SU-DHL-6 (cell line): ENCODE results near the gene OR5AR1.
"Not testable (repeated sequence)": the region's sequence is repeated elsewhere in the genome, so short reads cannot be mapped to it uniquely, and the experiment has no call there.

Source experiments
- H2AFZ ChIP-seq: fragments of 200-600 bp; sonication (generic); 2 replicates; pipeline ENCODE4 v1.6.1; 2014; ENCODE audit warnings: low read depth, mild to moderate bottlenecking, moderate library complexity, mixed read lengths, antibody characterized with exemption, low read length; ENCODE audit not compliant: severe bottlenecking
- H3F3A ChIP-seq: fragments of 200-600 bp; shearing (Covaris generic); 2 replicates; pipeline ENCODE4 v1.6.0; 2016; ENCODE audit warnings: antibody characterized with exemption, mild to moderate bottlenecking; ENCODE audit not compliant: insufficient read depth
- H3K27ac ChIP-seq: fragments of 200-600 bp; sonication (generic); 2 replicates; pipeline ENCODE4 v1.5.1; 2016; ENCODE audit warnings: low read depth, mild to moderate bottlenecking, low read length, moderate library complexity, mixed read lengths
- H3K27me3 ChIP-seq: fragments of 200-600 bp; sonication (generic), shearing (Covaris generic); 2 replicates; pipeline ENCODE4 v1.6.0; 2014; ENCODE audit warnings: mild to moderate bottlenecking, low read length
- H3K36me3 ChIP-seq: fragments of 200-600 bp; sonication (generic); 2 replicates; pipeline ENCODE4 v1.6.1; 2014; ENCODE audit warnings: mild to moderate bottlenecking, low read length, mixed read lengths
- H3K4me2 ChIP-seq: fragments of 300-600, 200-600 bp; shearing (Covaris generic), sonication (generic); 2 replicates; pipeline ENCODE4 v1.6.0; 2014; ENCODE audit warnings: low read length, low read depth, mild to moderate bottlenecking; ENCODE audit not compliant: poor library complexity, severe bottlenecking
- H3K4me3 ChIP-seq: fragments of 200-600 bp; sonication (generic); 2 replicates; pipeline ENCODE4 v1.5.1; 2014; ENCODE audit warnings: antibody characterized with exemption, low read length, mild to moderate bottlenecking, mixed read lengths; ENCODE audit not compliant: insufficient read depth, poor library complexity, severe bottlenecking
- H3K79me2 ChIP-seq: fragments of 200-600 bp; sonication (generic); 2 replicates; pipeline ENCODE4 v1.6.1; 2014; ENCODE audit warnings: mild to moderate bottlenecking, low read length, moderate library complexity; ENCODE audit not compliant: insufficient read depth
- H3K9ac ChIP-seq: fragments of 200-600 bp; sonication (generic); 2 replicates; pipeline ENCODE4 v1.7.0; 2014; ENCODE audit warnings: mild to moderate bottlenecking, low read length
- H3K9me2 ChIP-seq: fragments of 200-600 bp; sonication (generic); replicated peaks from 2 replicates; pipeline ENCODE4 v1.6.1; 2014; ENCODE audit warnings: low read length; ENCODE audit not compliant: insufficient read depth
- H3K9me3 ChIP-seq: fragments of 200-600 bp; sonication (generic); 2 replicates; pipeline ENCODE4 v1.6.1; 2014; ENCODE audit warnings: low read length, mixed read lengths; ENCODE audit not compliant: insufficient read depth
- H4K20me1 ChIP-seq: fragments of 200-600 bp; sonication (generic); 2 replicates; pipeline ENCODE4 v1.6.1; 2014; ENCODE audit warnings: low read depth, mild to moderate bottlenecking, antibody characterized with exemption, low read length, moderate library complexity, mixed read lengths
- EZH2phosphoT487 ChIP-seq: fragments of 200-600 bp; sonication (generic), shearing (Covaris generic); conservative IDR thresholded peaks from 2 replicates; pipeline ENCODE4 v1.6.1; 2018; ENCODE audit warnings: mild to moderate bottlenecking, antibody characterized with exemption, low read length, moderate library complexity, mixed read lengths
- TF ChIP-seq, protein P1 (sequence below): fragments of 200-600 bp; sonication (generic); IDR thresholded peaks from one replicate; pipeline ENCODE4 v1.5.1; 2017; ENCODE audit warnings: antibody characterized with exemption, mild to moderate bottlenecking, low read length, moderate library complexity; ENCODE audit not compliant: insufficient read depth, poor library complexity, severe bottlenecking

The OR5AR1 gene

DNA sequence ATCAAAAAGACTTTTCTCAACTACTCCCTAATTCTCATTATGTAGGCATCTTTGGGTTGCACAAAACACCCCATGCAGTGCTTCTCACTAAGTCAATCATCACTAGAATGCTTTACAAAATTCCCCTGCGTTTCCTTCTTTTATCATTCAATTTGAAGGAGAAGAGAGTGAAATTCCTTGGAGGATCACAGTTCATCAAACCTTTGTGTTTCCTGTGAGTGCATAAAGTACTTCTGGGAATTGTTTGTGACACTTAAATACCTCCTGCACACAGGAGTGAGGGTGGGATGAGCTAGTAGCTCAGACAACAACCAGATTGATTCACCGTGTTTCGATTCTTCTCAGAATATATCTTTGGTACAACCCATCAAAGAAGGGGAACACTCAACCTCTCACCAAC is 3.7 kb upstream of the OR5AR1 start:
- Histone ChIP-seq H3K79me2 (no peaks in the 10 kb centered on the region), H3K4me3 (no peak overlapping the region), H2AFZ (no peak overlapping the region), H3K9ac (no peak overlapping the region), H3K9me2 (no peaks in the 10 kb centered on the region), H4K20me1 (no peaks in the 10 kb centered on the region), H3K27me3 (no peaks in the 10 kb centered on the region), H3F3A (no peaks in the 10 kb centered on the region), H3K36me3 (no peaks in the 10 kb centered on the region), H3K4me2 (no peak overlapping the region), H3K9me3 (no peaks in the 10 kb centered on the region), H3K27ac (no peak overlapping the region)
- TF ChIP-seq, protein P1, sequence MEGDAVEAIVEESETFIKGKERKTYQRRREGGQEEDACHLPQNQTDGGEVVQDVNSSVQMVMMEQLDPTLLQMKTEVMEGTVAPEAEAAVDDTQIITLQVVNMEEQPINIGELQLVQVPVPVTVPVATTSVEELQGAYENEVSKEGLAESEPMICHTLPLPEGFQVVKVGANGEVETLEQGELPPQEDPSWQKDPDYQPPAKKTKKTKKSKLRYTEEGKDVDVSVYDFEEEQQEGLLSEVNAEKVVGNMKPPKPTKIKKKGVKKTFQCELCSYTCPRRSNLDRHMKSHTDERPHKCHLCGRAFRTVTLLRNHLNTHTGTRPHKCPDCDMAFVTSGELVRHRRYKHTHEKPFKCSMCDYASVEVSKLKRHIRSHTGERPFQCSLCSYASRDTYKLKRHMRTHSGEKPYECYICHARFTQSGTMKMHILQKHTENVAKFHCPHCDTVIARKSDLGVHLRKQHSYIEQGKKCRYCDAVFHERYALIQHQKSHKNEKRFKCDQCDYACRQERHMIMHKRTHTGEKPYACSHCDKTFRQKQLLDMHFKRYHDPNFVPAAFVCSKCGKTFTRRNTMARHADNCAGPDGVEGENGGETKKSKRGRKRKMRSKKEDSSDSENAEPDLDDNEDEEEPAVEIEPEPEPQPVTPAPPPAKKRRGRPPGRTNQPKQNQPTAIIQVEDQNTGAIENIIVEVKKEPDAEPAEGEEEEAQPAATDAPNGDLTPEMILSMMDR = no peak

DNA sequence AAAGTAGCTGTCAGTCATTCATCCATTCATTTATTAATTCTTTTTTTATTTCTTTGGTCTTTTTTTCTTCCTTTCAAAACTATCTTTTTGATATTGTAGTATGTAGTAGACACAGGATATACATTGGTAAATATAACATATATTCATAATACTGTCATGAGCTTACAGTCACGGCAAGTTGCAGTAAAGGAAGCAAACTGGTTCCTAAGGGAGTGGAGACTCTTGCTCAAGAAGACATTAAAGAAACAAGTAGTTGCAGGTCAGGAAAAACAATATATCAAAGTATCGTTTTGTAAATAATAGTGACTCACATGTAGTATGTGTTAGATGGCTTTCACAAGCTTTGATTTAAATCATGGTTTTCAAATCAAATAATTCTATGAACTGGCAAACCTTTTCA is 7.5 kb downstream of the OR5AR1 start:
- Histone ChIP-seq H3K9me3 (no peaks in the 10 kb centered on the region), H3K79me2 (no peaks in the 10 kb centered on the region), H3K9me2 (no peaks in the 10 kb centered on the region), H3F3A (no peaks in the 10 kb centered on the region), H3K27ac (no peak overlapping the region), H3K4me3 (no peak overlapping the region), H3K9ac (no peak overlapping the region), H3K27me3 (no peaks in the 10 kb centered on the region), H3K4me2 (no peak overlapping the region), H2AFZ (no peak overlapping the region), H4K20me1 (no peaks in the 10 kb centered on the region), H3K36me3 (no peaks in the 10 kb centered on the region)
- no peak for TF ChIP-seq EZH2phosphoT487
- TF ChIP-seq, protein P1 = no peak

DNA sequence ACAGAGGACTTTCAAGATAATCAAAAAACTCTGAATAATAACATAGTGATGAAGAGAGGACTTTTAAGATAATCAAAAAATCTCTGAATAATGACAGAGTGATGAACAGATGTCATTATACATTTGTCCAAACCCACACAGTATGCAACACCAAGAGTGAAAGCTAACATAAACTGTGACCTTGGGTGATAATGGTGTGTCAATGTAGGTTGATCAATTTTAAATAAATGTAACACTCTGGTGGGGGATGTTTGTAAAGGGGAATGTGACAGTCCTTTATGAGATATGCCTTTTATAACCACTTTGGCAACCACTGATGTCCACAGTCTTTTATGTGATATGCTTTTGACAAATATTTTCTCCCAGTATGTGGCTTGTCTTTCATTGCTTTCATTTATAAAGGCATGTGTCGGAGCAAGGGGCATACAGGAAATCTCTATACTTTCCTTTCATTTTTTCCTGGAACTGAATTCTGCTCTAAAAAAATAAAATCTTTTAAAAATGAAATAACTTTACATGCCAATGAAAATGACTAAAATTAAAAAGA is 25.1 kb downstream of the OR5AR1 start:
- Histone ChIP-seq H3K4me3 (no peak overlapping the region), H3K4me2 (no peak overlapping the region), H2AFZ (no peak overlapping the region), H3F3A (no peaks in the 10 kb centered on the region), H3K27me3 (no peaks in the 10 kb centered on the region), H3K9me3 (no peaks in the 10 kb centered on the region), H3K36me3 (no peaks in the 10 kb centered on the region), H4K20me1 (no peaks in the 10 kb centered on the region), H3K9ac (no peak overlapping the region), H3K9me2 (no peaks in the 10 kb centered on the region), H3K79me2 (no peaks in the 10 kb centered on the region), H3K27ac (no peak overlapping the region)
- TF ChIP-seq, protein P1 = no peak
- TF ChIP-seq EZH2phosphoT487 = no peak

DNA sequence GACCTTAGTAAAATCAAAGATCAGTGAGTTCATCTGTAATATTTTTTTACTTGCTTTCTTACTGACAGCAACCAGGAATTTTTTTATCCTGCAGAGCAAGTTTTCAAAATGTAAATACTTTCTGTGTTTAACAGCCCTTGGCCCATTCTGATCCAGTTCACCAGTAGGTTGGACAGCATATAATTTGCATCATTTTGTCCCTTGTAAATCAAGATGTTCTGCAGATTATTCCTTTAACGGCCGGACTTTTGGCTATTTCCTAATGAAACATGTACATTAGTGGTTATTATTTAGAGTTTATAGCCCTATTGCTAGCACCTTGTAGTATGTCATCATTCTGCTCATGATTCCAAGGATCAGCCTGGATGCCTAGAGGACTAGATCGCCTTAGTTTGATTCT is 27.7 kb downstream of the OR5AR1 start:
- H3F3A ChIP-seq, H3K9me3 ChIP-seq, H3K27me3 ChIP-seq: not testable (repeated sequence)

More for the DNA sequence above, 27.7 kb downstream of the OR5AR1 start:
- H3K9me2 ChIP-seq, H3K27ac ChIP-seq, H4K20me1 ChIP-seq, H2AFZ ChIP-seq, H3K9ac ChIP-seq, H3K79me2 ChIP-seq, H3K4me2 ChIP-seq, H3K36me3 ChIP-seq, H3K4me3 ChIP-seq: not testable (repeated sequence)
